Spleen (tissue), 11 donors: ENCODE data around the gene C1orf174. TPM values are rescaled to one million over a fixed set of nuclear protein-coding genes. Genes with fewer than 3 reads are reported as not detected.

Experiments
- DNase-seq: peaks from one replicate; pipeline ENCODE4 v3.0.0-alpha.2; 2020
- H3K27ac ChIP-seq, 8 donors: fragments of 200-600 bp; sonication (generic) in 7 of 8; 1 replicate in 4 of 8; 2 replicates in 4 of 8; pipeline versions ENCODE4 v1.5.0 to v1.8.0; 2016 to 2021; ENCODE audit warnings: inconsistent platforms in 4 of 8, mild to moderate bottlenecking in 4 of 8, moderate library complexity in 1 of 8
- H3K27me3 ChIP-seq, 7 donors: fragments of 200-600 bp; sonication (generic) in 6 of 7; replicated peaks in 1 of 7; 1 replicate in 4 of 7; 2 replicates in 3 of 7; pipeline versions ENCODE4 v1.5.0 to v1.8.0; 2016 to 2021; ENCODE audit warnings: inconsistent platforms in 3 of 7, mild to moderate bottlenecking in 1 of 7
- H3K36me3 ChIP-seq, 6 donors: fragments of 200-600 bp; sonication (generic) in 5 of 6; 1 replicate in 4 of 6; 2 replicates in 2 of 6; pipeline versions ENCODE4 v1.5.0 to v1.8.0; 2016 to 2021; ENCODE audit warnings: inconsistent platforms in 2 of 6
- H3K4me1 ChIP-seq, 6 donors: fragments of 200-600 bp; sonication (generic) in 5 of 6; 1 replicate in 3 of 6; 2 replicates in 3 of 6; pipeline versions ENCODE4 v1.5.0 to v1.8.0; 2016 to 2021; ENCODE audit warnings: inconsistent platforms in 3 of 6
- H3K4me3 ChIP-seq, 8 donors: fragments of 200-600 bp; sonication (generic) in 7 of 8; 1 replicate in 4 of 8; 2 replicates in 4 of 8; pipeline versions ENCODE4 v1.5.0 to v1.8.0; 2016 to 2021; ENCODE audit warnings: inconsistent platforms in 4 of 8, mild to moderate bottlenecking in 4 of 8, moderate library complexity in 2 of 8
- H3K9me3 ChIP-seq, 8 donors: fragments of 200-600 bp; sonication (generic) in 7 of 8; 1 replicate in 4 of 8; 2 replicates in 4 of 8; pipeline versions ENCODE4 v1.5.0 to v1.8.0; 2016 to 2021; ENCODE audit warnings: inconsistent platforms in 4 of 8
- POLR2A ChIP-seq, 3 donors: fragments of 450-650 bp; IDR thresholded peaks; one replicate each; pipeline ENCODE4 v1.5.1; 2017; ENCODE audit warnings: antibody characterized with exemption in 3 of 3, mild to moderate bottlenecking in 1 of 3
- POLR2AphosphoS5 ChIP-seq, 3 donors: sonication (generic); formaldehyde crosslinking; IDR thresholded peaks; one replicate each; pipeline ENCODE4 v1.5.1; 2017; ENCODE audit warnings: antibody characterized with exemption in 3 of 3
- WGBS, 5 donors: extraction: QIAGEN DNeasy Blood & Tissue Kit in 3 of 5; methylation state at CpG; one replicate each; pipeline versions ENCODE4 v1.1.5 to v1.1.7; 2013 to 2018; 5-methylcytosine and 5-hydroxymethylcytosine counted together
- intact Hi-C: fragments of 100-400 bp; cut with DNase I; formaldehyde crosslinking; loops from one replicate; pipeline ENCODE4 v1.15.0; 2023; ENCODE audit warnings: low total_unique reads
- polyA plus RNA-seq, 3 donors: library from polyadenylated mRNA; stranded (reverse); fragments of 200-250 nt; gene quantifications; one replicate each; pipeline ENCODE4 v1.2.1, GENCODE V29; 2013
- total RNA-seq, 7 donors: library from RNA; depleted of rRNA in 3 of 7; stranded (reverse); fragments of >200 nt in 3 of 7; fragmentation: NEBNext Ultra II Directional in 4 of 7; extraction: Animal tissue kit (Norgen Biotek cat#: 25700) in 4 of 7; gene quantifications; one replicate each; pipeline versions ENCODE4 v1.1.0 to v1.2.1, GENCODE V29; 2016 to 2021
- TF ChIP-seq, protein P1 (sequence below), 11 experiments: fragments of 200-600 bp in 7 of 11; fragments of 450-650 bp in 4 of 11; sonication (generic) in 4 of 11; IDR thresholded peaks in 8 of 11; conservative IDR thresholded peaks in 3 of 11; 1 replicate in 7 of 11; 2 replicates in 4 of 11; pipeline versions ENCODE4 v1.4.0 to v1.8.0; 2016 to 2021; ENCODE audit warnings: antibody characterized with exemption in 11 of 11, inconsistent platforms in 4 of 11, mild to moderate bottlenecking in 1 of 11
- donor health status: healthy with polysubstance abuse.
- donor health status: DM: no; HTN: no; CAD: no; lungs with moderate emphysema.
- donor health status: DM: no; HTN: no; CAD: no.
- donor health status: Bipolar disorder and iron deficiency.
- donor health status: healthy.
- donor health status: DM: no; HTN: no; CAD: no.
- donor health status: DM: yes; HTN: yes; CAD: no.

The C1orf174 gene
- total and polyA plus RNA-seq, 10 donors, result 14.9 to 34.5 (median 21.8) TPM

DNA sequence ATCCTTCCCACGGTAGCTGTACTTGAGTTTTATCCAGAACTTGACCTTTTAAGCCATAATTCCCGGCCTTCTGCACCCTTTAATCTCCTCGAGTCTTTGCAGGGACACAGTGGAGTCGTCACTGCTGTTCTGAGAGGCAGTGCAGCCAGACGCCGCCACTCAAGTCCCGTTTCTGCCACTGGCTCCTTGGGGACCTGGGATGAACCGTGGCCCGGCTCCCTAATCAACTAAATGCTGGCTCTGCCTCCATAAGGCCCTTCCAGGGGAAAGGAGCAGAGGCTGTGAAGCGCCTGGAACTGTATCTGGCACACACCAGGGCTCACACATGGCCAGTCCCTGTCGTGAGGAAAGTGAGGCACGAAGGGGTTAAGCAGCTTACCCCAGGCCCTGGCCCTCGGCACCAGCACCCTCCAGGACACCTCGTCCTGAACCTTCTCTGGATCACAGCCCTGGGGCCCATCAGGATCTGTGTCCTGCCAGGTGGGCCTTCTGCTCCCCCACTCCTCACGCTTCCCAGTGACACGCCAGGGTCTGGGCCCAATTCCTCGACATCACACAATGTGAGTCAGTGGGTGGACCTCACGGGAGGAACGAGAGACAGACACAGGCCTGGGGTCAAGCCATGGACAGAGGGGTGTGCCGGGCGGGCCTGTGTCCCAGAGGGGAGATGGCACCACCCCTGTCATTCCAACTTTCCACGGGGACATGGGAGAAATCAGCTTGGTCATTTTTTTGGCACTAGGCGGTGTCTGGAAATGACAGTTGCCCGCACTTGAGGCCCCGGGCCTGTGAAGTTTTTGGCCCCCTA is 23.5 kb upstream of the C1orf174 start:
- Histone ChIP-seq H3K9me3 (no peaks in the 10 kb centered on the region), H3K4me1 (no peaks in the 10 kb centered on the region), H3K27me3 (peaks cover 0 to 41% (median 0%) of the 10 kb centered on the region in 7 donors), H3K27ac (no peak overlapping the region), H3K4me3 (no peak overlapping the region), H3K36me3 (no peaks in the 10 kb centered on the region)
- intact Hi-C loops, result no loop called here
- peak; percentile 63 for DNase-seq
- WGBS, 5 donors, result 75 to 85% (median 81%) methylated on average over 22 to 25 of the region's 25 CpGs
- TF ChIP-seq POLR2AphosphoS5 (IDR thresholded peaks at IDR 0.05) (no peak), POLR2A (IDR thresholded peaks at IDR 0.05) (no peak)
- TF ChIP-seq, protein P1, sequence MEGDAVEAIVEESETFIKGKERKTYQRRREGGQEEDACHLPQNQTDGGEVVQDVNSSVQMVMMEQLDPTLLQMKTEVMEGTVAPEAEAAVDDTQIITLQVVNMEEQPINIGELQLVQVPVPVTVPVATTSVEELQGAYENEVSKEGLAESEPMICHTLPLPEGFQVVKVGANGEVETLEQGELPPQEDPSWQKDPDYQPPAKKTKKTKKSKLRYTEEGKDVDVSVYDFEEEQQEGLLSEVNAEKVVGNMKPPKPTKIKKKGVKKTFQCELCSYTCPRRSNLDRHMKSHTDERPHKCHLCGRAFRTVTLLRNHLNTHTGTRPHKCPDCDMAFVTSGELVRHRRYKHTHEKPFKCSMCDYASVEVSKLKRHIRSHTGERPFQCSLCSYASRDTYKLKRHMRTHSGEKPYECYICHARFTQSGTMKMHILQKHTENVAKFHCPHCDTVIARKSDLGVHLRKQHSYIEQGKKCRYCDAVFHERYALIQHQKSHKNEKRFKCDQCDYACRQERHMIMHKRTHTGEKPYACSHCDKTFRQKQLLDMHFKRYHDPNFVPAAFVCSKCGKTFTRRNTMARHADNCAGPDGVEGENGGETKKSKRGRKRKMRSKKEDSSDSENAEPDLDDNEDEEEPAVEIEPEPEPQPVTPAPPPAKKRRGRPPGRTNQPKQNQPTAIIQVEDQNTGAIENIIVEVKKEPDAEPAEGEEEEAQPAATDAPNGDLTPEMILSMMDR (IDR thresholded peaks at IDR 0.05 in 8 of 11, conservative IDR thresholded peaks at IDR 0.05 in 3 of 11), result no peak

DNA sequence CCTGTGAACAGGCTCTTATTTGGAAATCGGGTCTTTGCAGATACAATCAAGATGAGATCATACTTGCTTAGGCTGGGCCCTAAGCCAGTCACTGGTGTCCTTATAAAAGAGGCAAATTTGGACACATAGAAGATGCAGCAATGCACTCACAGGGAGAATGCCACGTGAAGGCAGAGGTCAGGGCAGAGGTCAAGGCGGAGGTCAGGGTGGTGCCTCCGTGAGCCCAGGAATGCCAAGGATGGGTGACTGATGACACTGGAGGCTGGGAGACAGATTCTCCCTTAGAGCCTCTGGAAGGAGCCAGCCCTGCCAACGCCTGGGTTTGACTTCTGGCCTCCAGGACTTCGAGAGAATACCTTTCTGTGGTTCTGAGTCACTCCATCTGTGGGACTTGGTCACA is 22.8 kb upstream of the C1orf174 start:
- Histone ChIP-seq H3K4me3 (no peak overlapping the region), H3K27me3 (peaks cover 0 to 44% (median 0%) of the 10 kb centered on the region in 7 donors), H3K9me3 (no peaks in the 10 kb centered on the region), H3K4me1 (no peaks in the 10 kb centered on the region), H3K27ac (no peak overlapping the region), H3K36me3 (no peaks in the 10 kb centered on the region)
- intact Hi-C loops, result no loop called here
- WGBS, 5 donors, result 64 to 83% (median 70%) methylated on average over 6 of the region's 6 CpGs
- TF ChIP-seq, protein P1 (IDR thresholded peaks at IDR 0.05 in 8 of 11, conservative IDR thresholded peaks at IDR 0.05 in 3 of 11), result no peak
- TF ChIP-seq POLR2AphosphoS5 (IDR thresholded peaks at IDR 0.05) (no peak), POLR2A (IDR thresholded peaks at IDR 0.05) (no peak)
- DNase-seq, result peak; percentile 29

DNA sequence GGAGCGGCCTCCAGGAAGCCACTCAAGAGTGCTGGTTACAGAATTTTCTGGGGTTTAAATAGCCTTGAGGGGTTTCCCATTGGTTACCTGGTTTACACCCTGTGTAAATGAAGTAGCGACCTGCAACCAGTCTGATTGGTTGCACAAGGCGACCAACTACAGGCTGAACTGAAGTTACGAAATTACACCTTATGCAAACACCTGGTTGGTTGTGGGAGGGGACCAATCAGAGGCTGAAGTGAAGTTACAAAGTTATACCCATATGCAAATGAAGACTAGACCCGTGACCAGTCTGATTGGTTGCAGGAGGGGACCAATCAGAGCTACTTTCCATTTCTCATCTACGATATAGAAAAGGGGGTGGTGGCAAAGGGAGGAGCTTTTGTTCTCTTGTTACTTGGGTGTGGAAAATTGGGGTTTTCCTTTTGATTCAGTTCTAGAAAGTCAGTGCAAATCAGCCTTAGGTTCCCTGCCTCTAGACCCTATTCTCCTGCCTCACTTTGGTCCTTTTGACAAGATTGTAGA is 22.2 kb upstream of the C1orf174 start:
- no peaks in the 10 kb centered on the region for H3K9me3 ChIP-seq
- no peak for DNase-seq
- H3K27ac ChIP-seq, result no peak overlapping the region
- H3K36me3 ChIP-seq, result no peaks in the 10 kb centered on the region
- peaks cover 0 to 48% (median 0%) of the 10 kb centered on the region in 7 donors for H3K27me3 ChIP-seq
- no peaks in the 10 kb centered on the region for H3K4me1 ChIP-seq
- 63 to 80% (median 74%) methylated on average over 6 of the region's 6 CpGs for WGBS, 5 donors
- TF ChIP-seq POLR2A (IDR thresholded peaks at IDR 0.05), result no peak
- TF ChIP-seq, protein P1 (IDR thresholded peaks at IDR 0.05 in 8 of 11, conservative IDR thresholded peaks at IDR 0.05 in 3 of 11), result no peak
- TF ChIP-seq POLR2AphosphoS5 (IDR thresholded peaks at IDR 0.05), result no peak
- intact Hi-C loops, result no loop called here
- no peak overlapping the region for H3K4me3 ChIP-seq

DNA sequence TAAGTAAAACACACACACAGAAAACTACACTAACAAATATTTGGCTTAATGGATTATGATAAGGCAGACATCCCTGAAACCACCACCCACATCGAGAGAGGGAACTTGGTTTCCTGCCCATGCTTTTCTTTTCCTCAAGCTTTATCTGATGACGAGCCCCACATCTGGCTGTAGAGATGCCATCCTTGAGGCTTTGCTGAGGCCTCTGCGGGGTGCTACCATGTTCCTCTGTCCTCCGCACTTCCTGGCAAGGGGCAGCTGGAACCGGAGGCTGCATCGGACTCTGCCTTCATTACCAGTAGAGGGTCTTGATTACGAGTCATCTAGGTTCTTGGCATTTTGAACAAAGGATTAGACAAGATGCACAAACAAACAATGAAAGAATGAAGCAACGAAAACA is 21.7 kb upstream of the C1orf174 start:
- H3K4me3 ChIP-seq, result no peak overlapping the region

More for the DNA sequence above, 21.7 kb upstream of the C1orf174 start:
- intact Hi-C loops, result no loop called here
- WGBS, 5 donors, result 58 to 76% (median 69%) methylated on average over 8 of the region's 8 CpGs
- no peaks in the 10 kb centered on the region for H3K4me1 ChIP-seq
- TF ChIP-seq POLR2AphosphoS5 (IDR thresholded peaks at IDR 0.05) (no peak), POLR2A (IDR thresholded peaks at IDR 0.05) (no peak)
- TF ChIP-seq, protein P1 (IDR thresholded peaks at IDR 0.05 in 8 of 11, conservative IDR thresholded peaks at IDR 0.05 in 3 of 11), result no peak
- no peaks in the 10 kb centered on the region for H3K9me3 ChIP-seq
- DNase-seq, result peak; percentile 15
- H3K27ac ChIP-seq, result no peak overlapping the region
- H3K36me3 ChIP-seq, result no peaks in the 10 kb centered on the region
- H3K27me3 ChIP-seq, result peaks cover 0 to 48% (median 0%) of the 10 kb centered on the region in 7 donors
